Neural cell (in vitro differentiated cells): ENCODE results near the gene RBM43. TPM values are rescaled to one million over a fixed set of nuclear protein-coding genes. Genes with fewer than 3 reads are reported as not detected.

Experiments used
- H2AFZ ChIP-seq: fragments of 200-600, 300-800 bp; sonication (generic), shearing (Covaris generic); 2 replicates; pipeline ENCODE4 v1.6.0; 2014; ENCODE audit warnings: low read depth, mild to moderate bottlenecking, antibody characterized with exemption, low read length, moderate library complexity
- H3F3A ChIP-seq: fragments of 200-600 bp; shearing (Covaris generic); 2 replicates; pipeline ENCODE4 v1.6.1; 2016; ENCODE audit warnings: mild to moderate bottlenecking, moderate library complexity, mixed read lengths, antibody characterized with exemption, low read length; ENCODE audit not compliant: insufficient read depth, poor library complexity, severe bottlenecking
- H3K27ac ChIP-seq: fragments of 200-600, 300-800 bp; sonication (generic), shearing (Covaris generic); 2 replicates; pipeline ENCODE4 v1.5.1; 2014; ENCODE audit warnings: mild to moderate bottlenecking, low read length, moderate library complexity
- H3K27me3 ChIP-seq: fragments of 300-800, 200-600 bp; sonication (generic), shearing (Covaris generic); 2 replicates; pipeline ENCODE4 v1.6.0; 2014; ENCODE audit warnings: mild to moderate bottlenecking, low read depth, low read length, moderate library complexity; ENCODE audit not compliant: insufficient read depth
- H3K36me3 ChIP-seq: fragments of 300-800, 200-600 bp; sonication (generic), shearing (Covaris generic); 2 replicates; pipeline ENCODE4 v1.5.1; 2014; ENCODE audit warnings: mild to moderate bottlenecking, antibody characterized with exemption, low read length, moderate library complexity; ENCODE audit not compliant: insufficient read depth
- H3K4me2 ChIP-seq: fragments of 300-800, 200-600 bp; sonication (generic), shearing (Covaris generic); 2 replicates; pipeline ENCODE4 v1.6.0; 2014; ENCODE audit warnings: mild to moderate bottlenecking, low read length
- H3K4me3 ChIP-seq: fragments of 300-800, 200-600 bp; sonication (generic), shearing (Covaris generic); 2 replicates; pipeline ENCODE4 v1.5.1; 2014; ENCODE audit warnings: mild to moderate bottlenecking, low read length, moderate library complexity
- H3K79me2 ChIP-seq: fragments of 200-600 bp; shearing (Covaris generic); replicated peaks from 2 replicates; pipeline ENCODE4 v1.6.0; 2014; ENCODE audit warnings: mild to moderate bottlenecking, low read length, moderate library complexity; ENCODE audit not compliant: insufficient read depth
- H3K9ac ChIP-seq: fragments of 300-800, 200-600 bp; sonication (generic), shearing (Covaris generic); 2 replicates; pipeline ENCODE4 v1.6.1; 2016; ENCODE audit warnings: mild to moderate bottlenecking, low read length, mixed read lengths
- H3K9me2 ChIP-seq: fragments of 200-600 bp; shearing (Covaris generic); 2 replicates; pipeline ENCODE4 v1.6.1; 2016; ENCODE audit warnings: mild to moderate bottlenecking, low read length, mixed read lengths; ENCODE audit not compliant: insufficient read depth
- H3K9me3 ChIP-seq: fragments of 200-600, 300-800 bp; sonication (generic), shearing (Covaris generic); 2 replicates; pipeline ENCODE4 v1.6.1; 2016; ENCODE audit warnings: mild to moderate bottlenecking, mixed run types, low read length, moderate library complexity, mixed read lengths
- H4K20me1 ChIP-seq: fragments of 200-600 bp; shearing (Covaris generic); 2 replicates; pipeline ENCODE4 v1.6.1; 2016; ENCODE audit warnings: mild to moderate bottlenecking, mixed run types; ENCODE audit not compliant: insufficient read depth
- EP300 ChIP-seq: fragments of 450-650 bp; conservative IDR thresholded peaks from 2 replicates; pipeline ENCODE4 v1.6.1; 2014; ENCODE audit warnings: antibody characterized with exemption, mild to moderate bottlenecking, moderate library complexity; ENCODE audit not compliant: poor library complexity, severe bottlenecking
- EZH2 ChIP-seq: fragments of 200-600, 300-800 bp; shearing (Covaris generic), sonication (generic); IDR thresholded peaks from 2 replicates; pipeline ENCODE4 v1.6.1; 2014; ENCODE audit warnings: antibody characterized with exemption, low read length, borderline replicate concordance, mild to moderate bottlenecking; ENCODE audit not compliant: insufficient read depth, poor library complexity, severe bottlenecking
- MXI1 ChIP-seq: fragments of 450-650 bp; conservative IDR thresholded peaks from 2 replicates; pipeline ENCODE4 v1.6.1; 2014; ENCODE audit warnings: antibody characterized with exemption, mild to moderate bottlenecking; ENCODE audit not compliant: poor library complexity, severe bottlenecking
- POLR2AphosphoS5 ChIP-seq: IDR thresholded peaks from 2 replicates; pipeline ENCODE4 v1.6.1; 2012
- RAD21 ChIP-seq: fragments of 450-650 bp; conservative IDR thresholded peaks from 2 replicates; pipeline ENCODE4 v1.6.1; 2014; ENCODE audit warnings: antibody characterized with exemption, mild to moderate bottlenecking, moderate library complexity
- REST ChIP-seq: IDR thresholded peaks from 2 replicates; pipeline ENCODE4 v1.6.1; 2012; ENCODE audit warnings: borderline replicate concordance
- SMC3 ChIP-seq: fragments of 450-650 bp; conservative IDR thresholded peaks from 2 replicates; pipeline ENCODE4 v1.6.1; 2014; ENCODE audit warnings: antibody characterized with exemption, mild to moderate bottlenecking, moderate library complexity; ENCODE audit not compliant: poor library complexity
- TAF1 ChIP-seq: IDR thresholded peaks from 2 replicates; pipeline ENCODE4 v1.6.1; 2012; ENCODE audit warnings: low read depth
- polyA plus RNA-seq: library from polyadenylated mRNA; depleted of rRNA; stranded (reverse); fragments of >200 nt; gene quantifications from 2 replicates; pipeline ENCODE4 v1.2.3, GENCODE V29; 2014
- TF ChIP-seq, protein P1 (sequence below): fragments of 450-650 bp; IDR thresholded peaks from 2 replicates; pipeline ENCODE4 v1.5.1; 2014; ENCODE audit warnings: antibody characterized with exemption, mild to moderate bottlenecking, moderate library complexity; ENCODE audit not compliant: poor library complexity, severe bottlenecking

RBM43 gene
- polyA plus RNA-seq, 1 donor from 2014 or later: not detected

DNA sequence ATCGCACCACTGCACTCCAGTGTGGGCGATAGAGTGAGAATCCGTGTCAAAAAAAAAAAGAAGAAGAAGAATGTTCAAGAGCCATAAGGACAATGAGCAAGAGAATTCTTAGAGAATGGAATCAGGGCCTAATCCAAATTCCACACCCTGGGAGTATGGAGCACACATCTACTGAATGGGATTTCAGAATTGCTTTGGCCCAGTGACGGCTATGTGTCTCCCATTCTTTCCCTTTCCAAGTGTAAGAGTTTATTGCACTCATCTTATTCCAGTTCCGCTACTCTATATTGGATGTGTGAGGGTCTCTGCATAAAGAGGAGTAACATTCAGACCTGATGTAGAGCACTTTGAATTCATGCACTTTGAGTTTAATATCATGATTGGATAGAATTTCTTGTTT lies 5.9 kb upstream of the RBM43 start:
- Histone ChIP-seq H2AFZ (no peak overlapping the region), H3K36me3 (no peaks in the 10 kb centered on the region), H3K9ac (no peak overlapping the region), H3K27me3 (no peaks in the 10 kb centered on the region), H3F3A (no peaks in the 10 kb centered on the region), H3K27ac (no peak overlapping the region), H3K4me2 (no peak overlapping the region), H3K4me3 (no peak overlapping the region), H3K9me3 (peaks cover 4% of the 10 kb centered on the region), H4K20me1 (no peaks in the 10 kb centered on the region), H3K79me2 (no peaks in the 10 kb centered on the region), H3K9me2 (no peaks in the 10 kb centered on the region)
- TF ChIP-seq SMC3 (no peak), EZH2 (no peak), RAD21 (no peak), EP300 (no peak), REST (no peak), POLR2AphosphoS5 (no peak), TAF1 (no peak), MXI1 (no peak)
- TF ChIP-seq, protein P1, sequence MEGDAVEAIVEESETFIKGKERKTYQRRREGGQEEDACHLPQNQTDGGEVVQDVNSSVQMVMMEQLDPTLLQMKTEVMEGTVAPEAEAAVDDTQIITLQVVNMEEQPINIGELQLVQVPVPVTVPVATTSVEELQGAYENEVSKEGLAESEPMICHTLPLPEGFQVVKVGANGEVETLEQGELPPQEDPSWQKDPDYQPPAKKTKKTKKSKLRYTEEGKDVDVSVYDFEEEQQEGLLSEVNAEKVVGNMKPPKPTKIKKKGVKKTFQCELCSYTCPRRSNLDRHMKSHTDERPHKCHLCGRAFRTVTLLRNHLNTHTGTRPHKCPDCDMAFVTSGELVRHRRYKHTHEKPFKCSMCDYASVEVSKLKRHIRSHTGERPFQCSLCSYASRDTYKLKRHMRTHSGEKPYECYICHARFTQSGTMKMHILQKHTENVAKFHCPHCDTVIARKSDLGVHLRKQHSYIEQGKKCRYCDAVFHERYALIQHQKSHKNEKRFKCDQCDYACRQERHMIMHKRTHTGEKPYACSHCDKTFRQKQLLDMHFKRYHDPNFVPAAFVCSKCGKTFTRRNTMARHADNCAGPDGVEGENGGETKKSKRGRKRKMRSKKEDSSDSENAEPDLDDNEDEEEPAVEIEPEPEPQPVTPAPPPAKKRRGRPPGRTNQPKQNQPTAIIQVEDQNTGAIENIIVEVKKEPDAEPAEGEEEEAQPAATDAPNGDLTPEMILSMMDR: no peak

- TF ChIP-seq MXI1 (no peak), POLR2AphosphoS5 (no peak), REST (no peak), TAF1 (no peak), RAD21 (no peak), EP300 (no peak), EZH2 (no peak), SMC3 (no peak)
- TF ChIP-seq, protein P1: no peak
Measured at GRCh38 chr2:151265991-151266390, 4.3 kb upstream of the RBM43 start.

More at GRCh38 chr2:151265991-151266390, 4.3 kb upstream of the RBM43 start:
- Histone ChIP-seq H3F3A (no peaks in the 10 kb centered on the region), H2AFZ (no peak overlapping the region), H3K9me3 (peaks cover 4% of the 10 kb centered on the region), H3K9ac (no peak overlapping the region), H3K4me2 (no peak overlapping the region), H3K36me3 (no peaks in the 10 kb centered on the region), H4K20me1 (no peaks in the 10 kb centered on the region), H3K27me3 (no peaks in the 10 kb centered on the region), H3K9me2 (no peaks in the 10 kb centered on the region), H3K4me3 (no peak overlapping the region), H3K27ac (no peak overlapping the region), H3K79me2 (no peaks in the 10 kb centered on the region)
